ENCODE results near the gene CRBN. TPM values are rescaled to one million over a fixed set of nuclear protein-coding genes. Genes with fewer than 3 reads are reported as not detected.
A peak's percentile ranks its signal among the peaks of the same experiment; 100 is the strongest.

Gene CRBN
- 121 and 131 TPM in 2 replicates for polyA plus RNA-seq
- 190 and 193 TPM in 2 replicates for polyA minus RNA-seq

DNA sequence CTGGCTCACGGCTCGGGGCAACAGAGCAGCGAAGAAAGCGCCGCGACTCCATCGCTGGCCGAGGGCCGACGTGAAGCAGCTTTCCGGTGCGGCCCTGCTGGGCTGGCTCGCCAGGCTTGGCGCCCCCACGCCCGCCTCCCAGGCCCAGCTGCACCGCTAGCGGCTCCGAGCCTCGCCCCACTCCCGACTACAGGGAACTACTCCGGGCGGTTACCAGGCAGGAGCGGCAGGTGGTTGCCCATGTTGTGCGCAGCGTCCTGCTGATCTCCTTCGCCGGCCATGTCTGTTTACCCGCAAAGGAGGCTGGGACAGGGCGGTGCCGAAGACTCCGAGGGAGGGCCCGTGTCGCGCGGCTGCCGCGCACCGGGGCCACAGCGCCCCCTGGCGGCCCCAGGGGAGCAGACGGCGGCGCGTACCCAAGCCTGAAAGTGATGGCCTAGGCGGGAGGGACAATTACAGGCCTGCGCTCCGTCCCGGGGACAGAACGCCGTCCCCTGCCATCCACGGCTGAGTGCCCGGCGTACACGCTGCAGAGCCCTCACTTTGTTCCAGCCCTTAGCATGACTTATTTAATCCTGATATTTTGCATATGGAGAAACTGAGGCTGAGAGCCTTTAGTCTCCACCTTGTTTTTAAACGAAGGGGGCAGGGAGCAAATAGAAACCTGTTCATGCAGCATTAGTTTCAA is at the start of gene CRBN:
Gene CRBN, minus strand, starts transcription at position 285 of the 688 bp plus-strand sequence. Its CDS starts 4 bp downstream, at position 281.
- H2AFZ ChIP-seq (ENCODE audit: low read depth, low read length): peak within 1 kb of the TSS; percentile 90
- H3K36me3 ChIP-seq (ENCODE audit: insufficient read depth, low read length): no peaks in the 10 kb centered on the region
- H3K9ac ChIP-seq (ENCODE audit: low read length): peak within 1 kb of the TSS; percentile 88
- no peaks in the 10 kb centered on the region for H3K27me3 ChIP-seq (ENCODE audit: insufficient read depth, low read depth, low read length)
- H3K4me3 ChIP-seq (ENCODE audit: low read length): peak within 1 kb of the TSS; percentile 94
- H3K79me2 ChIP-seq (replicated peaks; ENCODE audit: insufficient read depth, low read length): peaks cover 39% of the 10 kb centered on the region
- no peaks in the 10 kb centered on the region for H3K9me2 ChIP-seq (ENCODE audit: insufficient read depth, low read length)
- peak within 1 kb of the TSS; percentile 77 for H3K27ac ChIP-seq (ENCODE audit: low read length)
- H4K20me1 ChIP-seq (ENCODE audit: insufficient read depth): no peaks in the 10 kb centered on the region
- no peaks in the 10 kb centered on the region for H3K9me3 ChIP-seq (ENCODE audit: low read length)
- H3F3A ChIP-seq (ENCODE audit: insufficient read depth, low read length, poor library complexity, severe bottlenecking): no peaks in the 10 kb centered on the region
- H3K4me2 ChIP-seq (ENCODE audit: low read length): peak within 1 kb of the TSS; percentile 68
- TF ChIP-seq, protein P1, sequence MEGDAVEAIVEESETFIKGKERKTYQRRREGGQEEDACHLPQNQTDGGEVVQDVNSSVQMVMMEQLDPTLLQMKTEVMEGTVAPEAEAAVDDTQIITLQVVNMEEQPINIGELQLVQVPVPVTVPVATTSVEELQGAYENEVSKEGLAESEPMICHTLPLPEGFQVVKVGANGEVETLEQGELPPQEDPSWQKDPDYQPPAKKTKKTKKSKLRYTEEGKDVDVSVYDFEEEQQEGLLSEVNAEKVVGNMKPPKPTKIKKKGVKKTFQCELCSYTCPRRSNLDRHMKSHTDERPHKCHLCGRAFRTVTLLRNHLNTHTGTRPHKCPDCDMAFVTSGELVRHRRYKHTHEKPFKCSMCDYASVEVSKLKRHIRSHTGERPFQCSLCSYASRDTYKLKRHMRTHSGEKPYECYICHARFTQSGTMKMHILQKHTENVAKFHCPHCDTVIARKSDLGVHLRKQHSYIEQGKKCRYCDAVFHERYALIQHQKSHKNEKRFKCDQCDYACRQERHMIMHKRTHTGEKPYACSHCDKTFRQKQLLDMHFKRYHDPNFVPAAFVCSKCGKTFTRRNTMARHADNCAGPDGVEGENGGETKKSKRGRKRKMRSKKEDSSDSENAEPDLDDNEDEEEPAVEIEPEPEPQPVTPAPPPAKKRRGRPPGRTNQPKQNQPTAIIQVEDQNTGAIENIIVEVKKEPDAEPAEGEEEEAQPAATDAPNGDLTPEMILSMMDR (IDR thresholded peaks at IDR 0.05; ENCODE audit: poor library complexity, severe bottlenecking): peak; percentile 98
- TF ChIP-seq EP300 (conservative IDR thresholded peaks at IDR 0.05; ENCODE audit: poor library complexity, severe bottlenecking) (peak; percentile 52), EZH2 (IDR thresholded peaks at IDR 0.05; ENCODE audit: borderline replicate concordance, insufficient read depth, low read length, poor library complexity, severe bottlenecking) (no peak), REST (IDR thresholded peaks at IDR 0.05; ENCODE audit: borderline replicate concordance) (peak; percentile 90), TAF1 (IDR thresholded peaks at IDR 0.05; ENCODE audit: low read depth) (peak; percentile 81), SMC3 (conservative IDR thresholded peaks at IDR 0.05; ENCODE audit: poor library complexity) (peak; percentile 78), POLR2AphosphoS5 (IDR thresholded peaks at IDR 0.05) (peak; percentile 98), RAD21 (conservative IDR thresholded peaks at IDR 0.05) (peak; percentile 70), MXI1 (conservative IDR thresholded peaks at IDR 0.05; ENCODE audit: poor library complexity, severe bottlenecking) (peak; percentile 87)

GRCh38 chr3:3227640-3228039 is 48.1 kb upstream of the CRBN start:
- Histone ChIP-seq H2AFZ (ENCODE audit: low read depth, low read length) (no peak overlapping the region), H4K20me1 (ENCODE audit: insufficient read depth) (no peaks in the 10 kb centered on the region), H3K79me2 (replicated peaks; ENCODE audit: insufficient read depth, low read length) (no peaks in the 10 kb centered on the region), H3K9me3 (ENCODE audit: low read length) (no peaks in the 10 kb centered on the region), H3K27ac (ENCODE audit: low read length) (no peak overlapping the region), H3F3A (ENCODE audit: insufficient read depth, low read length, poor library complexity, severe bottlenecking) (no peaks in the 10 kb centered on the region), H3K36me3 (ENCODE audit: insufficient read depth, low read length) (no peaks in the 10 kb centered on the region), H3K4me2 (ENCODE audit: low read length) (no peak overlapping the region), H3K9ac (ENCODE audit: low read length) (no peak overlapping the region), H3K9me2 (ENCODE audit: insufficient read depth, low read length) (no peaks in the 10 kb centered on the region), H3K27me3 (ENCODE audit: insufficient read depth, low read depth, low read length) (no peaks in the 10 kb centered on the region), H3K4me3 (ENCODE audit: low read length) (no peak overlapping the region)
- no peak for TF ChIP-seq EP300 (conservative IDR thresholded peaks at IDR 0.05; ENCODE audit: poor library complexity, severe bottlenecking)
- TF ChIP-seq SMC3 (conservative IDR thresholded peaks at IDR 0.05; ENCODE audit: poor library complexity): no peak
- no peak for TF ChIP-seq MXI1 (conservative IDR thresholded peaks at IDR 0.05; ENCODE audit: poor library complexity, severe bottlenecking)
- no peak for TF ChIP-seq EZH2 (IDR thresholded peaks at IDR 0.05; ENCODE audit: borderline replicate concordance, insufficient read depth, low read length, poor library complexity, severe bottlenecking)
- no peak for TF ChIP-seq TAF1 (IDR thresholded peaks at IDR 0.05; ENCODE audit: low read depth)

Measured in neural cell (in vitro differentiated cells).